Parathyroid adenoma (tissue), 2 donors: Measurements from ENCODE around the gene NPIPB5.
"Not testable (repeated sequence)": the region's sequence is repeated elsewhere in the genome, so short reads cannot be mapped to it uniquely, and the experiment has no call there.

Experiments used
- H2AFZ ChIP-seq: fragments of 300-600 bp; sonication (generic); one replicate; pipeline ENCODE4 v1.7.0; 2017; ENCODE audit warnings: antibody characterized with exemption, mild to moderate bottlenecking
- H3K27ac ChIP-seq: fragments of 300-600 bp; sonication (generic); one replicate; pipeline ENCODE4 v1.7.0; 2017
- H3K27me3 ChIP-seq: fragments of 300-600 bp; sonication (generic); one replicate; pipeline ENCODE4 v1.7.0; 2017; ENCODE audit warnings: low read length; ENCODE audit not compliant: control insufficient read depth, insufficient read depth
- H3K36me3 ChIP-seq: fragments of 300-600 bp; sonication (generic); one replicate; pipeline ENCODE4 v1.7.0; 2017; ENCODE audit warnings: low read length; ENCODE audit not compliant: control insufficient read depth, insufficient read depth
- H3K4me1 ChIP-seq: fragments of 300-600 bp; sonication (generic); one replicate; pipeline ENCODE4 v1.7.0; 2017; ENCODE audit warnings: control low read depth
- H3K4me2 ChIP-seq: fragments of 300-600 bp; sonication (generic); one replicate; pipeline ENCODE4 v1.7.0; 2017; ENCODE audit warnings: low read length
- H3K4me3 ChIP-seq: fragments of 300-600 bp; sonication (generic); one replicate; pipeline ENCODE4 v1.7.0; 2017; ENCODE audit warnings: low read depth, low read length
- H3K79me2 ChIP-seq: fragments of 300-600 bp; sonication (generic); one replicate; pipeline ENCODE4 v1.7.0; 2017; ENCODE audit warnings: control low read depth
- H3K9ac ChIP-seq: fragments of 300-600 bp; sonication (generic); one replicate; pipeline ENCODE4 v1.7.0; 2017; ENCODE audit warnings: mild to moderate bottlenecking
- H3K9me3 ChIP-seq: fragments of 300-600 bp; sonication (generic); one replicate; pipeline ENCODE4 v1.7.0; 2017; ENCODE audit warnings: low read length; ENCODE audit not compliant: control insufficient read depth
- donor health status: primary hyperparathyroidism.

The NPIPB5 gene

DNA sequence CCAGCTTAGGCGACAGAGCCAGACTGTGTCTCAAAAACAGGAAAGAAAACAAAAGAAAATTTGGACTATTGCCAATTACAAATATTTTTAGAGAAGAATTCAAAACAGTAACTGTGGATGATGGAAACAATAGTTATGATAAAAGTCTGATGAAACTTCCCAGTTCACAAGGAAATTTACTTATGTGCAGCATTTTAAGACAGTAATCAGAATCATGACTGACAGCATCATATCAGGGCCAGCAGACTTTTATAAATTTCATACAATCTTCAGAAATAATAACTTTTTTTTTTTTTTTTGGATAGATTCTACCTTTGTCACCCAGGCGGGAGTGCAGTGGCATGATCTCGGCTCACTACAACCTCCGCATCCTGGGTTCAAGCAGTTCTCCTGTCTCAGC is at the start of gene NPIPB5:
TSS of gene NPIPB5 (plus strand) at position 301 of the 400 bp plus-strand sequence. CDS start 2,911 bp downstream, outside the sequence.
- H3K27ac ChIP-seq, H3K4me3 ChIP-seq, H3K79me2 ChIP-seq, H3K9ac ChIP-seq, H3K9me3 ChIP-seq, H3K36me3 ChIP-seq, H3K4me1 ChIP-seq, H3K4me2 ChIP-seq, H2AFZ ChIP-seq, H3K27me3 ChIP-seq: not testable (repeated sequence)

DNA sequence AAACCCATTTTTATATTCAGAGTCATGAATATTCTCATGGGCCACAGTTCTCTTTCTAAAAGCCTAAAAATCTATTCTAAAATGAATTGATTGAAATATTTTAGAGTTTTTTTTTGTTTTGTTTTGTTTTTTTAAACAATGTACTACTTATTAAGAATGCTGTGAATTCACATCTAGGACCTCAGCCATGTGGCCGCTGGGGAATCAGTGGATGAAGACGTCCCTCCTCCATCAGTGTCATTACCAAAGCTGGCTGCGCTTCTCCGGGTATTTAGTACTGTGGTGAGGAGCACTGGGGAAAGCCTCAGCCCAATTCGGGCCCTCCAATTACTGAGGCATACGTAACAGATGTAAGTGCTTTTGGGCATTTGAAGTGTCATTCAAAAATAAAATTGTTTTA is 41.8 kb upstream of the NPIPB5 start:
- not testable (repeated sequence) for H3K36me3 ChIP-seq, H3K27ac ChIP-seq, H3K9me3 ChIP-seq, H3K9ac ChIP-seq, H3K27me3 ChIP-seq, H3K4me1 ChIP-seq, H3K4me2 ChIP-seq, H3K79me2 ChIP-seq, H2AFZ ChIP-seq, H3K4me3 ChIP-seq

DNA sequence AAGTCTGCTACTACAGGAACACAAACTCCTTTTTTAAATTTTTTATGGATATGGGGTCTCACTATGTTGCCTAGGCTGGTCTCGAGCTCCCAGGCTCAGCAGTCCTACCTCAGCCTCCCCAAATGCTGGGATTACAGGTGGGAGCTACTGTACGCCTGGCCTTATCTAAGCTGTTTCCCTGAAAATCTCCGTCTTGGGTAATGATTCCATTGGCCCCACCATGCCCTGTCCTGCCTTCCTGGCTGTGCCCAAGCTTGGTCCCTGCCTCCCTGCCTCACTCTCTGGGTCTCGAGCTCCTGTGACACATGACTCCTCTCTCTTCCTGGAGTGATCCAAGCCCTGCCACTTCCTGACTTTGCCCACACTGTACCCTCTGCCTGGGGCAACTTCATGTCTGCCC is 27.3 kb downstream of the NPIPB5 start:
- H2AFZ ChIP-seq, H3K4me2 ChIP-seq, H3K9ac ChIP-seq, H3K27me3 ChIP-seq, H3K4me1 ChIP-seq, H3K79me2 ChIP-seq, H3K4me3 ChIP-seq, H3K9me3 ChIP-seq, H3K36me3 ChIP-seq, H3K27ac ChIP-seq: not testable (repeated sequence)

DNA sequence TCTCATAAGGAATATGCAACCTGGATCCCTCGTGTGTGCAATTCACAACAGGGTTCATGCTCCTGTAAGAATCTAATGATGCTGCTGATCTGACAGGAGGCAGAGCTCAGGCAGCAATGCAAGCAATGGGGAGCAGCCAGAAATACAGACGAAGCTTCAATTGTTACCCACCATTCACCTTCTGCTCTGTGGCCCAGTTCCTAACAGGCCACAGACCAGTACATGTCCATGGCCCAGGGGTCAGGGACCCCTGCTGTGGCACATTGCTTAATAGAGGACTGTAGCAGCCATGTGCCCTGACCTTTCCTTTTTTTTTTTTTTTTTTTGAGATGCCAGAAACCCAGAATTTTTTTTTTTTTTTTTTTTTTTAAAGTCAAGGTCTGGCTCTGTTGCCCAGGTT is 34.1 kb downstream of the NPIPB5 start:
- H3K36me3 ChIP-seq, H3K79me2 ChIP-seq, H3K4me1 ChIP-seq, H3K4me2 ChIP-seq, H3K27ac ChIP-seq, H3K9ac ChIP-seq, H3K27me3 ChIP-seq, H2AFZ ChIP-seq, H3K4me3 ChIP-seq, H3K9me3 ChIP-seq: not testable (repeated sequence)

DNA sequence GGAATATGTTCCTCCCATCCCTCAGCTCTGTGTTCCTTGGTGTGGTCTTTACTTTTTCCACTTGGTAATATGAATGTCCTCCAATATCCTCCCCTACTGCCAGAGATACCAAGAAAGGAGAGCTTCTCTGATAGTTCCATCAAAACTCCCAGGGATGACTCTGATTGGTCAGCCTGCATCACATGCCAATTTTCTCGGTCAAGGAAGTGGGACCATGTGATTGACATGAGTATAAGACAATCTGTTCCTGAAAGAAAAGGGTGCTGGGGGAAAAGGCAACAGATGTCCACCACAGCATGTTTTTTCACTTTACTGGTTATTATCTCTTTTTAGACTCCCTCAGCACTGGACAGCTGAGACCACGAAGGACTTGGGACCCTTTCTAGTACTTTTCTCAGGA is 35.9 kb downstream of the NPIPB5 start:
- H3K27me3 ChIP-seq, H3K27ac ChIP-seq, H3K9me3 ChIP-seq, H3K79me2 ChIP-seq, H3K4me2 ChIP-seq, H3K4me3 ChIP-seq, H2AFZ ChIP-seq, H3K9ac ChIP-seq, H3K36me3 ChIP-seq, H3K4me1 ChIP-seq: not testable (repeated sequence)

DNA sequence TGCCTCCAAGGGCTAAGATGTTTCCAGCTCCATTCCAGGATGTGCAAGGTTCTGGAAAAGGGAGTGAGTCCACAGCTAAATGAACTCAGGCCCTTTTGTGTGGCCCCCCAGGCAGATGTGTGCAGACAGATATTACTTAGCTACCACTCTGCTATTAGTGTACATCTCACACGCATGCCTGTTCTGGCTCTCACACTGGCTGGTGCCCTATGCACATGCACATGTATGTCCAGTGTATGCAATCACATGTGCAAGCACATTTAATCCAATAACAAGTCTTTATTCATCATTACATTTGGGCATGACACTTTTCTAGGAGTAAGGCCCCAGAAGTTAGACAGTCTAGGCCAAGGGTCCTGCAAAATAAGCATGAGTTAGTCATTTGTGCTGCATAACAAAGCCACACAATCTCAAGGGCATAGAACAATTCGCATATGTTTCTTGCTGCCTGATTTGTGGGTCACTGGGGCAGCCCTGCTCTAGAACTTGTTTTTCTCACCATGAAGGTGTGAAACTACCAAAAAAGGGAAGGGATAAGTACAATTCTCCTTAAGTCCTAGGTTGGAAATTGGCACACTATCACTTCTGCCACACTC is 36.6 kb downstream of the NPIPB5 start:
- not testable (repeated sequence) for H3K4me1 ChIP-seq, H3K79me2 ChIP-seq, H3K4me3 ChIP-seq, H3K4me2 ChIP-seq, H3K9ac ChIP-seq, H3K9me3 ChIP-seq, H3K36me3 ChIP-seq, H3K27me3 ChIP-seq, H3K27ac ChIP-seq, H2AFZ ChIP-seq

DNA sequence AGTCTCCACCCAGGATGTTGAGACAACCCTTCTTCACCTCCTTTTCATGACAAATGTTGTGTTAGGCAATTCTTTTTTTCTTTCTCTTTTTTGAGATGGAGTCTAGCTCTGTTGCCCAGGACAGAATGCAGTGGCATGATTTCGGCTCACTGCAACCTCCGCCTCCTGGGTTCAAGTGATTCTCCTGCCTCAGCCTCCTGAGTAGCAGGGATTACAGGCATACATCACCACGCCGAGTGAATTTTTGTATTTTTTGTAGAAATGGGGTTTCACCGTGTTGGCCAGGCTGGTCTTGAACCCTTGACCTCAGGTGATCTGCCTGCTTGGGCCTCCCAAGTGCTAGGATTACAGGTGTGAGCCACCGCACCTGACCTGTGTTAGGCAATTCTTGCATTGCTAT is 39.2 kb downstream of the NPIPB5 start:
- H3K4me3 ChIP-seq, H3K27ac ChIP-seq, H2AFZ ChIP-seq, H3K27me3 ChIP-seq, H3K4me1 ChIP-seq, H3K36me3 ChIP-seq, H3K79me2 ChIP-seq, H3K9me3 ChIP-seq, H3K9ac ChIP-seq, H3K4me2 ChIP-seq: not testable (repeated sequence)

DNA sequence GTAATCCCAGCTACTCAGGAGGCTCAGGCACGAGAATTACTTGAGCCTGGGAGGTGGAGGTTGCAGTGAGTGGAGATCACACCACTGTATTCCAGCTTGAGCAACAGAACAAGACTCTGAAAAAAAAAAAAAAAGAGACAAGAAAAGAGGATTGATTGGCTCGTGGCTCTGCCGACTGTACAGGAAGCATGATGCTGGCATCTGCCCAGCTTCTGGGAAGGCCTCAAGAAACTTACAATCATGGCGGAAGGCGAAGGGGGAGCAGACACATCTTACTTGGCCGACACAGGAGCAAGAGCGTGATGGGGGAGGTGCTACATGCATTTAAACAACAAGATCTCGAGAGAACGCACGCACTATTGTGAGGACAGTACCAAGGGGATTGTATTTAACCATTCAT is 40.5 kb downstream of the NPIPB5 start:
- not testable (repeated sequence) for H3K79me2 ChIP-seq, H3K4me1 ChIP-seq, H3K4me2 ChIP-seq, H3K27ac ChIP-seq, H3K27me3 ChIP-seq, H3K4me3 ChIP-seq, H2AFZ ChIP-seq, H3K9me3 ChIP-seq, H3K9ac ChIP-seq, H3K36me3 ChIP-seq

DNA sequence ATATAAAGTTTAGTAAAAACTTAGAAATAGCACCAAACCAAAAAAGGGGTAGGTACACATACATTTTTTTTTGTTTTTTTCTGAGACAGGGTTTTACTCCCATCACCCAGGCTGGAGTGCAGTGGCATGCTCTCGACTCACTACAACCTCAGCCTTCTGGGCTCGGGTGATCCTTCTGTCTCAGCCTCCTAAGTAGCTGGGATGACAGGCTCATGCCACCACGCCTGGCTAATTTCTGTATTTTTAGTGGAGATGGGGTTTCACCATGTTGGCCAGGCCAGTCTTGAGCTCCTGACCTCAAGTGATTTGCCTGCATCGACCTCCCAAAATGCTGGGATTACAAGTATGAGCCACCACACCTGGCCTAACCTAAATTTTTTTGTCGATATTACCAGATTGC is 41.0 kb downstream of the NPIPB5 start:
- H3K27me3 ChIP-seq, H3K4me2 ChIP-seq, H3K79me2 ChIP-seq, H2AFZ ChIP-seq, H3K4me1 ChIP-seq, H3K4me3 ChIP-seq, H3K9me3 ChIP-seq, H3K36me3 ChIP-seq, H3K27ac ChIP-seq, H3K9ac ChIP-seq: not testable (repeated sequence)

DNA sequence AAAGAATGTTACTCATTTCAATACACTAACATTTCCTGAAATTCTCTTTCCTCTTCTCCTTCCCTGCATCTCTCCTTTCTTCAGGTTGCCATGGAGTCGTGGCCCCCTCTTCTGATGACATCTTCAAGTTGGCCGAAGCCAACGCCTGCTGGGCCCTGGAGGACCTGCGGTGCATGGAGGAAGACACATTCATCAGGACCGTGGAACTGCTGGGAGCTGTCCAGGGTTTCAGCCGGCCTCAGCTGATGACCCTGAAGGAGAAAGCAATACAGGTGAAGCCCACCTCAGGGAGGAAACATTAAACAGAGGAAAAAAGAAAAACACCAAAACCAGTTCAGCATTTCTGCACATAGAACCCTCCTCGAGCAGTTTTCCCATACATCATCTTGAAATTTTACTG is 46.1 kb downstream of the NPIPB5 start:
- not testable (repeated sequence) for H3K79me2 ChIP-seq, H3K4me1 ChIP-seq, H3K27me3 ChIP-seq, H3K9ac ChIP-seq, H3K36me3 ChIP-seq, H3K4me2 ChIP-seq, H2AFZ ChIP-seq, H3K4me3 ChIP-seq, H3K9me3 ChIP-seq, H3K27ac ChIP-seq
